GM18507 (cell line): Measurements from ENCODE around the gene OMD.
A peak's percentile ranks its signal among the peaks of the same experiment; 100 is the strongest.

ENCODE experiments used
- DNase-seq: peaks from one replicate; pipeline ENCODE4 v3.0.0; 2011; ENCODE audit warnings: low read depth; ENCODE audit not compliant: insufficient read length; ENCODE audit errors: extremely low spot score
- FAIRE-seq: peaks from 2 replicates; lab custom pipeline; 2011; peaks lifted over from hg19 to GRCh38; lab: Jason Lieb, UNC

The OMD gene, protein sequence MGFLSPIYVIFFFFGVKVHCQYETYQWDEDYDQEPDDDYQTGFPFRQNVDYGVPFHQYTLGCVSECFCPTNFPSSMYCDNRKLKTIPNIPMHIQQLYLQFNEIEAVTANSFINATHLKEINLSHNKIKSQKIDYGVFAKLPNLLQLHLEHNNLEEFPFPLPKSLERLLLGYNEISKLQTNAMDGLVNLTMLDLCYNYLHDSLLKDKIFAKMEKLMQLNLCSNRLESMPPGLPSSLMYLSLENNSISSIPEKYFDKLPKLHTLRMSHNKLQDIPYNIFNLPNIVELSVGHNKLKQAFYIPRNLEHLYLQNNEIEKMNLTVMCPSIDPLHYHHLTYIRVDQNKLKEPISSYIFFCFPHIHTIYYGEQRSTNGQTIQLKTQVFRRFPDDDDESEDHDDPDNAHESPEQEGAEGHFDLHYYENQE

DNA sequence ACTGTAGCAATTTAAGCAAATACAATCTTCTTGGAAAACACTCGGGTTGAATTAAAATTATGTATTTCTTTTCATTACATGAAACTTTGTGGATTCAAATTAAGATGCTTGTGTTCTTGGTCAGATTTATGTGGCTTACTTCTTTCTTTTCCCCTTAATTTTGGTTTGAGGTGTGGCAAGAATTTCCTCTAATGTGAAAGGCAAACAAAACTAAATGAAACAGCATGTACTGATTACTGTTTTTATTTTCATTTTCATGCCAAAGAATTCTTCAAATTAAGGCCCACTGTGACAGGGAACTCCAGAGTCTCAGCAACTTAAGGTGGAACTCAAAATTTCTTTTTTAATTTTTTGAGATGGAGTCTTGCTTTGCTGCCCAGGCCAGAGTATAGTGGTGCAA is at the start of gene OMD:
TSS of gene OMD (minus strand) at position 132 of the 400 bp plus-strand sequence. CDS start 6,913 bp downstream, outside the sequence.
- FAIRE-seq (peak; percentile 9), DNase-seq (no peak)

DNA sequence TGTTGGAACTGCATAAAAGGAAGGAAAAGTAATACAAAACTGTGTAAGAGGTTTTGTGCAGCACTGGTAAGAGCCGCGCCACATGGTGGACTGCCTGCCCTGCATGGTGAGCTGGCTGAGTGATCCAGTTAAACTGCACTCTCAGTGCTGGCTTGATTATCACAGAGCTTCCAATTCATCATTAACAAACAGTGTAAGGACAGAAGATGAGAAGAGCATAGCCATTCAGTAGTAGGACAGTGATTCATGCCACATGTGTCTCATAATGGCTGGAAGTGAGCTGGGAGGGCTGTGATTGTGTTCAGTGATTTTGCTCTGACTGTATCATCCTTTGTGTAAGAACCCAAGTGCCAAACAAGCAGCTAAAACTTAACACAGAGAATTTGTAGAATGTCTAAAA is 43.9 kb upstream of the OMD start:
- no peak for FAIRE-seq
- no peak for DNase-seq

DNA sequence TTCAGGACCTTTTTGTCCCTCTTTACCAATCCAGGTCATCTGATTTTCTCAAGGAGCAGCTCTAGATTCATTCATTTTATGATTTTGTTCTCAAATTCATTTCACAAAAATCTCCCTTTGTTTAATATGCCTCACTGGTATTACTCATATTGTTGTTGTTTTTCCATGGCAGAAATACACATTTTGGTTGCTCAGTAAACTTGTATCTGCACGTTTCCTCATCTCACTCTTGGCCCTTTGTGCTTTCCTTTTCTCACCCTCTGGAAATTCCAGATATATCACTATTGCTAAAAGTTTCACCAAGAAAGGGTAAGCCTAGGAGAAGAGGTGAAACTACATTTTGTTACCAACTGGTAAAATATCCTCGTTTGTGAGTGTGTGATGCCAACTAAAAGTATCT is 43.2 kb upstream of the OMD start:
- no peak for FAIRE-seq
- DNase-seq: no peak

GRCh38 chr9:92467041-92467440 is 42.8 kb upstream of the OMD start:
- no peak for DNase-seq
- no peak for FAIRE-seq

DNA sequence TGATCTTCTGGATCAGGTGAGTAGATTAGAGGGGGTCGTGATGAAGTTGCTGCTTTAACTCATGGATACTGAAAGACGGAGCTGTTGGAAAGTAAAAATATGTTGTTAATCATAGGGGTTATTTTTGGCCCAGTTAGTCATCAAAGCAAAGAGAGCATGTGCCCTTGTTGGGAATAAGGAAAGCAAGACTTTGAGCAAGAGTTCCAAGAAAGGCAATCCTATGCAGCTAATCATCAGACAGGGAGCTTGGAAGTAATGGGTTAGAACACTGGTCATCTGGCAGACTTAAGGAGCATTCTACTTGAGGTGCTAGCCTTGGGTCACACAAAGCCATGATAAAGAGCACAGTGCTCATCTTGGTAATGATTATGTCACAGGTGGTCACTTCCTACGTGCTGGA is 39.7 kb upstream of the OMD start:
- no peak for FAIRE-seq

DNA sequence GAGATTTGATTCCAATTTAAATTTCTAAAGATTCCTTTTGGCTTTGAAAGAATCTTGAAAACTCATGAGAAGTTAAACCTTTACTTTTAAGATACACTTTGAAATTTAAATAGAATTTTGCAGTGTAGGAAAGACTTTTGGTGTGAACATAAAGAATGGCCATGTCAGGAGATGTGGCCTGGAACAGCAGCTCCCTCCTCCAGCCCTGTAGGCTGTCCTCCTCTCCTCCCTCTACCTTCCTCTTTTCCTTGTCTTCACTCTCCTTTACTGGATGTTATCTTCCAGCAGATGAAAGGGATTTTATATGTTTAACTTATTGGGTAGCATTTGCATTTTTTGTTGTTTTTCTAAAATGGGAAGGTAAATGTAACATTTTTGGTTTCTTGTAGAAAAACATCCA is 39.1 kb upstream of the OMD start:
- DNase-seq: no peak
- FAIRE-seq: no peak

More for the DNA sequence above, 39.7 kb upstream of the OMD start:
- DNase-seq: no peak

DNA sequence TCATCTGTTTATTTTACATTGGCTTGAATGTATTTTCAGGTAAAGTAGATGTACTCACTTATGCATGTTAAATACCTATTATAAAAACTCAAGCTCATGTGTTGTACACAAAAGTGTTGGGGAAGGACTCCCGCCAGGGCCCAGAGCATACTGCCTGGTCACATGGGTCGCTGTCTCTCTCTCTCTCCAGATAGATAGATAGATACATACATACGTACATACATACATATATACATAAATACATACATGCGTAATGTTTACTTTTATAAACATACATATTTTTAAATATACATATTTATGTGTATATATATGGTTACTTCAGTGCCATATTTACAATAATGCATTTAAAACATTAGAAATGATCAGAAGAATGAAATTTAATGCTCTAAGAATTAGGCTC is 33.3 kb upstream of the OMD start:
- DNase-seq (no peak), FAIRE-seq (no peak)

DNA sequence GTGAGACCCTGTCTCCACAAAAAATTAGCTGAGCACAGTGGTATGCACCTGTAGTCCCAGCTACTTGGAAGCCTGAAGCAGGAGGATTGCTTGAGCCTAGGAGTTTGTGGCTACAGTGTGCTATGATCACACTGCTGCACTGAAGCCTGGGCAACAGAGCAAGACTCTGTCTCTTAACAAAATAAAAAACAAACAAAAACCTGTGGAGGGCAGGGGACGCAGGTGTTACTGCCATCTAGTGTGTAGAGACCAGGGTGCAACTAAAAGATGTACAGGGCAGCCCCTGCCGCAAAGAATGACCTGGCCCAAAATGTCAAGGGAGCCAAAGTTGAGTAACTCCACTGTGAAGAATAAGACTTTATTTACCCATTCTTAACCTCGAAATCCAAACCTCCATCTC is 30.9 kb upstream of the OMD start:
- no peak for FAIRE-seq
- DNase-seq: no peak

GRCh38 chr9:92446536-92446935 is 22.3 kb upstream of the OMD start:
- DNase-seq (no peak), FAIRE-seq (no peak)

- no peak for FAIRE-seq
- DNase-seq: no peak
Observed at GRCh38 chr9:92444841-92445240, 20.6 kb upstream of the OMD start.

DNA sequence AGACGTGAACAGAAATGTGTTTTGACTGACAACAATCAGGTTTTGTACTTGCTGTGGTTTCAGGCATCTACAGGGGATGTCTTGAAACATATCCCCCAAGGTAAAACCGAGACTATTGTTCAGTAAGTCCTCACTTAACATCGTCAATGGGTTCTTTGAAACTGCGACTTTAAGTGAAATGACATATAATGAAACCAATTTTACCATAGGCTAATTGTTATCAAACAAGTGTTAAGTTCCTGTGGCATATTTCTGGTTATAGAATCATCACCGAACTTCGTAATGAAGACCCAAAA is 16.4 kb upstream of the OMD start:
- FAIRE-seq: peak; percentile 81
- no peak for DNase-seq

GRCh38 chr9:92439921-92440750 is 15.9 kb upstream of the OMD start:
- DNase-seq (no peak), FAIRE-seq (no peak)

DNA sequence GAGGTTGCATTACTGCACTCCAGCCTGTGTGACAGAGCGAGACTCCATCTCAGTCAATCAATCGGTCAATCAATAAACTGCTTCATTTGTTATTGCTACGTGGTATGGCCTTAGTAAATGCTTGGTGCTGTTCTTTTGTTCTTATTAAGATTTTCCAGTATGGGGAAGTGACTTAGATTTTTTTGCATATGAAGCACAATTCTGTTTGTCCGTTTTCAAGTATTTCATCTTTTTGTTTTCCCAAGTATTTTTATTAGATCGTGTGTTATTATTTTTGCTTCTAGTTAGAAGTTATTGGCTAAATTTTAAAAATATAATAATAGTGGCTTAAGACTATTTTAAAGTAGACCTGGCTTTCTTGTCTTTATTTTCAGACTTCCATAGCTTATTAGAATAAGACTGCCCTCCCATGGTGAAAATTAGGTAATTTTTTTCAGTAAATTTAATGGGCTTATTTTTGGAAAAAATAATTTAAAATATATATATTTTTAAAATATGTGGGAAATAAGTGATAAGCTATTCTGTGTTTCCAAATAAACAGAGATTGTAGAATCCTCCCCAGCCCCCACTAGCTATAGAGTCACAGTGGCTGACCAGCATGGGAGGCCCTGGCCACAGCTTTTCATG is 14.7 kb upstream of the OMD start:
- no peak for DNase-seq
- FAIRE-seq: no peak

- no peak for DNase-seq
- no peak for FAIRE-seq
Observed at GRCh38 chr9:92435263-92435662, 11.0 kb upstream of the OMD start.

DNA sequence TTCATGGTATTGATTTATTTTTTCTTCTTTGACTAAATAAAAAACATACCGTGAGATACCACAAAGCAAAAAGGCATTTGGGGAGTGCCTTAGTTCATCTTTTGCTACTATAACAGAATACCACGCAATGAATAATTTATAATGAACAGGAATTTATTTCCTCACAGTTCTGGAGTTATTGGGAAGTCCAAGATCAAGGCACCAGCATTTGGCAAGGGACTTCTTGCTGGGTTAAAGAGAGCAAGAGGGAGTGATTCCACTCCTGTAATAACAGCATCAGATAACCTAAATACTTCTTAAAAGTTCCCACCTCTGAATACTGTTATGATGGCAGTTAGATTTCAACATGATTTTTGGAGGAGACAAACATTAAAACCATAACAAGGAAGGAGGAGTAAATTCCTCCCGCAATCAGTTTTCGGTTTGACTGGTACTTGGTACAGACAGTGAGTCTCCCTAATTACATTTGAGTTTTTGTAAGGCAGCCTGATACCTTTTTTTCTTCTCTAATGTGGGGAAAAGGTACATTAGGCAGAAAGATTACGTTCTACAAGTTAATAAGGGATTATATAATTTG is 8.8 kb upstream of the OMD start:
- no peak for FAIRE-seq
- no peak for DNase-seq

GRCh38 chr9:92432350-92432749 is 8.1 kb upstream of the OMD start:
- DNase-seq (no peak), FAIRE-seq (no peak)

- no peak for DNase-seq
- FAIRE-seq: no peak
Observed at GRCh38 chr9:92429836-92430235, 5.6 kb upstream of the OMD start.

DNA sequence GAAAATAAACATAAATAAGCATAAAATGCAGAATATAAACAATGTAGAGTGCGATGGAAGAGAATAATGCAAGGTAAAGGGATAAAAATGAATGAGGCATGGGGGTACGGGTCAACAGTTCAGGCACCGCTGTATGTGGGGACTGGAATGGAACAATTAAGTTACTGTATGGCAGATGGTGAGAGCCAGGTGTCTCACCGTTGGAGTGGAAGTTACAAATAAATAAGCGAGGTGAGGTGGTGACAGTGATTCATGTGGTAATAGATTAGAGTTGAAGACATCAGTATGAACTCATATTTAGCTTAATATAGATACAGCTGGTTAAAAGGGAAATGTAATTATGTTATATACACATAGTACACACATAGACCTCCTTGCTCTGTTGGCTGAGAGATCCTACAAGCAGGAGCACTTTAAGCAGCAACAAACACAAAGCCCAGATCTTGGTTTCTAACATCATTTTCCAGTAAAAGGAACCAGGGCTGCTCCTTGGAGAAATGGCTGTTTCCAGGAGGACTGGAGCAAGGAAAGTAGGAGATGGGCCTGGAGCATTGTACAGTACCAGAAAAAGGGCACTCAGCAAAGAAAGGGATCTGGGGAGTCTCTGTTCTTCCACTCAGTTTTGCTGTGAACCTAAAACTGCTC is 2.4 kb upstream of the OMD start:
- no peak for FAIRE-seq
- DNase-seq: no peak

DNA sequence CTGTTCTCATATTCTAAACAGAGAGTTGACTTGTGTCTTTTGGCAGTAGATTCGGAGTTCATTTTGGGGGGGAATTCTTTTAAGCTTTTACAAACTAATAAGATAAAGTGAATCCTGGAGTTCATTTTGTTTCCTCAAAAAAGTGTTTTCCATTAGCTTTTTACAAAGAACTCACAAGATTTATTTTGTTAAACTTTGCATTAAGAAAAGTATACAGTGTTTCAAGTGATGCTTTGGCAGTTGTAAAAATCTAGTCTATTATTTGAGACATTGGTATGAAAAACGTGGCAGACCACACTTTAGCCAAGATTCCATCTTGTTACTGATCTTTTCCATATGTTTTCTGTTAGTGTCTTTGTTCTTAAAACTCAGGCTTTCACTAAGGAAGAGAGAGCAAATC is 1.2 kb upstream of the OMD start:
- no peak for DNase-seq
- no peak for FAIRE-seq

- FAIRE-seq: no peak
- DNase-seq: no peak
Observed at GRCh38 chr9:92423612-92424011, 659 bp downstream of the OMD start.
